HG03521 (cell line): ENCODE data around the gene CPT1C.
A peak's percentile ranks its signal among the peaks of the same experiment; 100 is the strongest.

Experiments used
- ATAC-seq: cut with Tn5 transposase; IDR thresholded peaks from one replicate; pipeline ENCODE4 v1.9.1; 2021; ENCODE audit warnings: mild to moderate bottlenecking, moderate library complexity; ENCODE audit not compliant: unreplicated experiment

Gene CPT1C

GRCh38 chr19:49660338-49660961 lies 30.5 kb upstream of the CPT1C start:
- no peak for ATAC-seq

- ATAC-seq = no peak
Measured at GRCh38 chr19:49662011-49662410, 28.9 kb upstream of the CPT1C start.

GRCh38 chr19:49663224-49663623 lies 27.7 kb upstream of the CPT1C start:
- no peak for ATAC-seq

- no peak for ATAC-seq
Measured at GRCh38 chr19:49664171-49665035, 26.5 kb upstream of the CPT1C start.

- ATAC-seq = no peak
Measured at GRCh38 chr19:49665036-49665350, 25.9 kb upstream of the CPT1C start.

GRCh38 chr19:49665351-49666119 lies 25.4 kb upstream of the CPT1C start, which contains the start of the genes BCL2L12 and IRF3:
Gene BCL2L12 (plus strand): TSS chr19:49665933. CDS start chr19:49666693, 760 bp downstream.
Gene IRF3 (minus strand): TSS chr19:49665857. CDS start chr19:49664838, 1,019 bp downstream.
- peak; percentile 84 for ATAC-seq

GRCh38 chr19:49666120-49666444 lies 24.8 kb upstream of the CPT1C start:
- ATAC-seq = no peak

- no peak for ATAC-seq
Measured at GRCh38 chr19:49667473-49667872, 23.4 kb upstream of the CPT1C start.

GRCh38 chr19:49669516-49669915 lies 21.4 kb upstream of the CPT1C start:
- no peak for ATAC-seq

- no peak for ATAC-seq
Measured at GRCh38 chr19:49672131-49672919, 18.6 kb upstream of the CPT1C start.

GRCh38 chr19:49676136-49676783 lies 14.7 kb upstream of the CPT1C start:
- peak; percentile 14 for ATAC-seq

- ATAC-seq = peak; percentile 65
Measured at GRCh38 chr19:49676784-49677230, 14.1 kb upstream of the CPT1C start.

- ATAC-seq = peak; percentile 11
Measured at GRCh38 chr19:49677231-49677900, 13.6 kb upstream of the CPT1C start, which contains the start of gene PRMT1. Gene PRMT1 (plus strand): TSS chr19:49677271. CDS start chr19:49677281, 10 bp downstream.

GRCh38 chr19:49677901-49678674 lies 12.8 kb upstream of the CPT1C start:
- no peak for ATAC-seq

GRCh38 chr19:49678985-49679770 lies 11.7 kb upstream of the CPT1C start:
- ATAC-seq = no peak

GRCh38 chr19:49679771-49680413 lies 11.0 kb upstream of the CPT1C start:
- no peak for ATAC-seq
